Mucosa of rectum (tissue), 2 donors: ENCODE data around the gene APBA3.

Experiments used
- H3K27ac ChIP-seq, 2 donors: one replicate each; pipeline ENCODE4 v1.7.0; 2013; ENCODE audit warnings: inconsistent platforms in 2 of 2, low read depth in 2 of 2, low read length in 2 of 2
- H3K27me3 ChIP-seq, 2 donors: one replicate each; pipeline ENCODE4 v1.7.0; 2013; ENCODE audit warnings: low read length in 2 of 2; ENCODE audit not compliant: control insufficient read depth in 2 of 2, insufficient read depth in 2 of 2
- H3K36me3 ChIP-seq, 2 donors: one replicate each; pipeline ENCODE4 v1.7.0; 2013; ENCODE audit warnings: low read length in 2 of 2; ENCODE audit not compliant: control insufficient read depth in 2 of 2, insufficient read depth in 2 of 2
- H3K4me1 ChIP-seq, 2 donors: one replicate each; pipeline ENCODE4 v1.7.0; 2013; ENCODE audit warnings: low read length in 2 of 2, mild to moderate bottlenecking in 1 of 2; ENCODE audit not compliant: control insufficient read depth in 2 of 2, insufficient read depth in 2 of 2
- H3K4me3 ChIP-seq, 2 donors: one replicate each; pipeline ENCODE4 v1.7.0; 2013; ENCODE audit warnings: low read length in 2 of 2
- H3K9ac ChIP-seq, 2 donors: one replicate each; pipeline ENCODE4 v1.7.0; 2013; ENCODE audit warnings: low read length in 2 of 2, low read depth in 1 of 2, mild to moderate bottlenecking in 1 of 2
- H3K9me3 ChIP-seq, 2 donors: one replicate each; pipeline ENCODE4 v1.7.0; 2013; ENCODE audit warnings: low read length in 2 of 2; ENCODE audit not compliant: control insufficient read depth in 2 of 2
- donor health status: healthy.
- donor health status: Normal muscosa, but diverticular disease.

Gene APBA3

GRCh38 chr19:3750211-3750610 is 11.3 kb downstream of the APBA3 start:
- Histone ChIP-seq H3K27me3 (no peaks in the 10 kb centered on the region), H3K27ac (no peak overlapping the region), H3K36me3 (peaks cover 35 to 36% of the 10 kb centered on the region in 2 donors), H3K4me1 (no peaks in the 10 kb centered on the region), H3K9me3 (no peaks in the 10 kb centered on the region), H3K4me3 (no peak overlapping the region), H3K9ac (no peak overlapping the region)

DNA sequence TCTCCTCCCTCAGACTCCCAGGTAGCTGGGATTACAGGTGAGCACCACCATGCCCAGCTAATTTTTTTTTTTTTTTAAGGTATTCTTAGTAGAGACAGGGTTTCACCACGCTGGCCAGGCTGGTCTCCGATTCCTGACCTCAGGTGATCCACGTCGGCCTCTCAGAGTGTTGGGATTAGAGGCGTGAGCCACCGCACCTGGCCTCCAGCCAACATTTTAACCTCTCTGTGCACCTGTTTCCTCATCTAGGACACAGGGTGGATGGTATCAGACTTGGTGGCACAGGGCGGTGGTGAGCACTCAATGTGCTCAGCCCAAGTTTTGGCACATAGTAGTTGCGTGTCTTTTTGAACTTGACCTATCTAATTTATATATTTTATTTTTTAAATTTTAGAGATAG is 12.5 kb downstream of the APBA3 start:
- peaks cover 34 to 38% of the 10 kb centered on the region in 2 donors for H3K36me3 ChIP-seq
- no peak overlapping the region for H3K27ac ChIP-seq
- H3K4me3 ChIP-seq, result no peak overlapping the region
- H3K4me1 ChIP-seq, result no peaks in the 10 kb centered on the region
- no peaks in the 10 kb centered on the region for H3K27me3 ChIP-seq
- no peak overlapping the region for H3K9ac ChIP-seq
- H3K9me3 ChIP-seq, result no peaks in the 10 kb centered on the region

DNA sequence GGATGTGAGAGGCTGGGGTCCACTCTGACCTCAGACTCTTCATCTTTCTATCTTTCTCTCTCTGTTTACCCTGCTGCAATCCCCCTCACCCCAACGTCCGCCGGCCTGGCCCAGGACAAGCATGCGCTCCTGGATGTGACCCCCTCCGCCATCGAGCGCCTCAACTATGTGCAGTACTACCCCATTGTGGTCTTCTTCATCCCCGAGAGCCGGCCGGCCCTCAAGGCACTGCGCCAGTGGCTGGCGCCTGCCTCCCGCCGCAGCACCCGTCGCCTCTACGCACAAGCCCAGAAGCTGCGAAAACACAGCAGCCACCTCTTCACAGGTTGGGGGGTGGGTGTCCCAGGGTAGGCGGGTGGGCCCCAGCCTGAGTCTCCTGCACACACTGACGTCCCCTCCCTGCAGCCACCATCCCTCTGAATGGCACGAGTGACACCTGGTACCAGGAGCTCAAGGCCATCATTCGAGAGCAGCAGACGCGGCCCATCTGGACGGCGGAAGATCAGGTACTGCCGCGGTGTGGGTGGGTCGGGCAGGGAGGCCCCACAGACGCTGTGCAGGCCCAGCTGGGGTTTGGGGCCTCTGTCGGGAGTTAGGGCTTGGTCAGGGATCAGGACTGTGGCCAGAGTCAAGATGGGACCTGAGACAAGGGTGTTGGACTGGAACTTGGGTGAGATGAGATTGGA is 15.0 kb downstream of the APBA3 start:
- no peak overlapping the region for H3K9ac ChIP-seq
- H3K27ac ChIP-seq, result no peak overlapping the region
- H3K9me3 ChIP-seq, result no peaks in the 10 kb centered on the region
- H3K4me1 ChIP-seq, result no peaks in the 10 kb centered on the region
- H3K27me3 ChIP-seq, result no peaks in the 10 kb centered on the region
- H3K36me3 ChIP-seq, result peaks cover 42% of the 10 kb centered on the region in 2 donors
- no peak overlapping the region for H3K4me3 ChIP-seq

GRCh38 chr19:3745363-3746045 is 16.0 kb downstream of the APBA3 start:
- H3K4me1 ChIP-seq, result no peaks in the 10 kb centered on the region

GRCh38 chr19:3743486-3743885 is 18.0 kb downstream of the APBA3 start:
- Histone ChIP-seq H3K27ac (no peak overlapping the region), H3K4me3 (no peak overlapping the region), H3K36me3 (peaks cover 32% of the 10 kb centered on the region in 2 donors), H3K9me3 (no peaks in the 10 kb centered on the region), H3K4me1 (no peaks in the 10 kb centered on the region), H3K27me3 (no peaks in the 10 kb centered on the region), H3K9ac (no peak overlapping the region)

More at GRCh38 chr19:3745363-3746045, 16.0 kb downstream of the APBA3 start:
- H3K36me3 ChIP-seq, result peaks cover 34 to 35% of the 10 kb centered on the region in 2 donors
- no peaks in the 10 kb centered on the region for H3K27me3 ChIP-seq
- H3K9me3 ChIP-seq, result no peaks in the 10 kb centered on the region
- H3K4me3 ChIP-seq, result no peak overlapping the region
- H3K9ac ChIP-seq, result no peak overlapping the region
- H3K27ac ChIP-seq, result no peak overlapping the region

GRCh38 chr19:3740431-3740830 is 21.1 kb downstream of the APBA3 start:
- no peak overlapping the region for H3K27ac ChIP-seq
- H3K9ac ChIP-seq, result no peak overlapping the region
- no peaks in the 10 kb centered on the region for H3K4me1 ChIP-seq

DNA sequence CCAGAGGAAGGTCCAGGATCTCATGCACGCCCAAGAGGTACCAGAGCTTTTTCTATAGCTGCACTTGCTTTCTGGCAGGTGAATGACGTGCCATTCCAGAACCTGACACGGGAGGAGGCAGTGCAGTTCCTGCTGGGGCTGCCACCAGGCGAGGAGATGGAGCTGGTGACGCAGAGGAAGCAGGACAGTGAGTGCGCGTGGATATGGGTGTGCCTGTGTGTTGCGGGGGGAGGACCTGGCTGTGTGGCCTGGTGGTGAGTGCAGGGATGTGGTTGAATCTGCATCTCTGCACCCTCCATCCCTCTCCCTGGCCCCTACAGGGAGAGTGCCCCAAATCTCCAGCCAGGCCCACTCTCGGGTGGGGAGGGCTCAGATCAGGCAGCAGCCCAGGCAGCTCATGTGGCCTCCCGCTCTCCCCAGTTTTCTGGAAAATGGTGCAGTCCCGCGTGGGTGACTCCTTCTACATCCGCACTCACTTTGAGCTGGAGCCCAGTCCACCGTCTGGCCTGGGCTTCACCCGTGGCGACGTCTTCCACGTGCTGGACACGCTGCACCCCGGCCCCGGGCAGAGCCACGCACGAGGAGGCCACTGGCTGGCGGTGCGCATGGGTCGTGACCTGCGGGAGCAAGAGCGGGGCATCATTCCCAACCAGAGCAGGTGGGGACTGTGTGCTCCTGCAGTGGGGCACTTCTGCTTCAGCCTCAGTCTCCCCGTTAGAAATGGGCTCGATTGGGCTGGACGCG is 22.8 kb downstream of the APBA3 start:
- Histone ChIP-seq H3K4me1 (no peaks in the 10 kb centered on the region), H3K27ac (no peak overlapping the region), H3K27me3 (no peaks in the 10 kb centered on the region), H3K4me3 (no peak overlapping the region), H3K36me3 (peaks cover 45 to 47% of the 10 kb centered on the region in 2 donors), H3K9me3 (no peaks in the 10 kb centered on the region), H3K9ac (no peak overlapping the region)

More at GRCh38 chr19:3740431-3740830, 21.1 kb downstream of the APBA3 start:
- H3K4me3 ChIP-seq, result no peak overlapping the region
- H3K27me3 ChIP-seq, result no peaks in the 10 kb centered on the region
- no peaks in the 10 kb centered on the region for H3K9me3 ChIP-seq
- H3K36me3 ChIP-seq, result peaks cover 42 to 43% of the 10 kb centered on the region in 2 donors

DNA sequence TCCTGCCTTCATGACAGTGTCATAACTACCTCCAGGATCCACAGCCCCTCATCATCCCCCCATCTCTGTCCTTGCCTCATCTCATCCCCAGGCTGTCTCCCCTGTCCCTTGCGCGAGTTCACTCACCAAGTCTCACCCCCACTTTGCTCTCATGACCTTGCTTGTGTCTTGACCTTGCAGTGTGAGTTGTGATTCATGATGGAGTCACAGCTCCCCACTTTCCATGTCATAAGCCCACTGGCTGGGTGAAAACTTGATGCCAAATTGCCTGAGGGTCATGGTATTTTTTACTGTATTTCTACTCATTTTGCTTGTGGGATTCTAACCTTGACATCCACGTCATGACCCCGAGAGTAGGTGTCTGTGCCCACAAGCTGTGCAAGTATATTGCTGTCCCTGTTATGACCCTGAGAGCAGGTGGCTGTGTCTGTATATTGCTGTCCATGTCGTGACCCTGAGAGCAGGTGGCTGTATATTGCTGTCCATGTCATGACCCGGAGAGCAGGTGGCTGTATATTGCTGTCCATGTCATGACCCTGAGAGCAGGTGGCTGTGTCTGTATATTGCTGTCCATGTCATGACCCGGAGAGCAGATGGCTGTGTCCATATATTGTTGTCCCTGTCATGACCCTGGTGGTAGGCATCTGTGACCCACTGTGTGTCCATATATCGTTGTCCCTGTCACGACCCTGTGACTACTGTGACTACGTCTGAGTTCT is 23.8 kb downstream of the APBA3 start:
- H3K27me3 ChIP-seq, result no peaks in the 10 kb centered on the region
- H3K36me3 ChIP-seq, result peaks cover 47 to 48% of the 10 kb centered on the region in 2 donors
- no peaks in the 10 kb centered on the region for H3K4me1 ChIP-seq
- no peak overlapping the region for H3K9ac ChIP-seq
- no peaks in the 10 kb centered on the region for H3K9me3 ChIP-seq
- H3K4me3 ChIP-seq, result no peak overlapping the region
- H3K27ac ChIP-seq, result no peak overlapping the region

GRCh38 chr19:3736106-3736724 is 25.3 kb downstream of the APBA3 start:
- no peak overlapping the region for H3K4me3 ChIP-seq
- no peaks in the 10 kb centered on the region for H3K27me3 ChIP-seq
- peaks cover 50 to 53% of the 10 kb centered on the region in 2 donors for H3K36me3 ChIP-seq
- H3K9ac ChIP-seq, result no peak overlapping the region
- H3K27ac ChIP-seq, result no peak overlapping the region
- no peaks in the 10 kb centered on the region for H3K9me3 ChIP-seq
- H3K4me1 ChIP-seq, result no peaks in the 10 kb centered on the region
